Astrocyte (in vitro differentiated cells and primary cell): Measurements from ENCODE around the gene NOBOX.

Source experiments
- EZH2 ChIP-seq: IDR thresholded peaks from 2 replicates; pipeline ENCODE4 v1.6.1; 2012; ENCODE audit warnings: mild to moderate bottlenecking, low read length, inconsistent platforms; ENCODE audit not compliant: insufficient read depth
- TF ChIP-seq, protein P1 (sequence below): IDR thresholded peaks from 2 replicates; pipeline ENCODE4 v1.5.1; 2011; ENCODE audit warnings: low read depth, mild to moderate bottlenecking, inconsistent platforms, low read length, moderate library complexity; ENCODE audit not compliant: insufficient read depth

DNA sequence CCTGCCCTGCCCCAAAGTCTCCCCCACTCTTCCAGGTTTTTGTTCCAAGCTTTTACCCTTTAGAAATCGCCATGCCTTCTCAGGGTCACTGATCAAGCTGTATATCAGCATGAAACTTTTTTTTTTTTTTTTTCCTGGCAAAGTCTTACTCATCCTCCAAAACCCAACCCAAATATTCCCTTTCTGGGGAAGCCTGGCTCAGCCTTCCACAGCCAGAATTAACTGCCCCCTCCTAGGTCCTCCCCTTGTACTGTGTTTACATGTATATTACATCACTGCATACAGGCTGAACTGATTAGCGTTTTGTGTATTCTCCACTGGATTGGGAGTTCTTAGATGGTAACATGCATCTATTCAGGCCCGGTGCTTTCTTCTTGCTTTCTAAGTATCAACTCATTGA, 4.6 kb upstream of the NOBOX start:
- no peak for TF ChIP-seq EZH2
- TF ChIP-seq, protein P1, sequence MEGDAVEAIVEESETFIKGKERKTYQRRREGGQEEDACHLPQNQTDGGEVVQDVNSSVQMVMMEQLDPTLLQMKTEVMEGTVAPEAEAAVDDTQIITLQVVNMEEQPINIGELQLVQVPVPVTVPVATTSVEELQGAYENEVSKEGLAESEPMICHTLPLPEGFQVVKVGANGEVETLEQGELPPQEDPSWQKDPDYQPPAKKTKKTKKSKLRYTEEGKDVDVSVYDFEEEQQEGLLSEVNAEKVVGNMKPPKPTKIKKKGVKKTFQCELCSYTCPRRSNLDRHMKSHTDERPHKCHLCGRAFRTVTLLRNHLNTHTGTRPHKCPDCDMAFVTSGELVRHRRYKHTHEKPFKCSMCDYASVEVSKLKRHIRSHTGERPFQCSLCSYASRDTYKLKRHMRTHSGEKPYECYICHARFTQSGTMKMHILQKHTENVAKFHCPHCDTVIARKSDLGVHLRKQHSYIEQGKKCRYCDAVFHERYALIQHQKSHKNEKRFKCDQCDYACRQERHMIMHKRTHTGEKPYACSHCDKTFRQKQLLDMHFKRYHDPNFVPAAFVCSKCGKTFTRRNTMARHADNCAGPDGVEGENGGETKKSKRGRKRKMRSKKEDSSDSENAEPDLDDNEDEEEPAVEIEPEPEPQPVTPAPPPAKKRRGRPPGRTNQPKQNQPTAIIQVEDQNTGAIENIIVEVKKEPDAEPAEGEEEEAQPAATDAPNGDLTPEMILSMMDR, result no peak
